OCI-LY7 (cell line): ENCODE measurements around the gene STOM. TPM values are rescaled to one million over a fixed set of nuclear protein-coding genes. Genes with fewer than 3 reads are reported as not detected.

Experiments used
- BruUV-seq: library from RNA; stranded (reverse); fragments of 400-500 nt; replicated peaks from 2 replicates; lab custom pipeline; 2021; lab: Mats Ljungman, UMichigan
- CTCF ChIA-PET: fragments of 300-600 bp; sonication (Branson Sonifier 250); formaldehyde crosslinking; loops from one replicate; lab custom pipeline; 2022; ENCODE audit warnings: antibody characterized with exemption; ENCODE audit not compliant: unreplicated experiment; lab: Charles Lee
- POLR2A ChIA-PET: fragments of 300-600 bp; sonication (Branson Sonifier 250); formaldehyde crosslinking; loops from one replicate; lab custom pipeline; 2022; ENCODE audit warnings: antibody characterized with exemption; lab: Charles Lee
- DNase-seq: peaks from one replicate; pipeline ENCODE4 v3.0.0-alpha.2; 2015; ENCODE audit warnings: low spot score
- H2AFZ ChIP-seq: fragments of 200-600 bp; sonication (generic), shearing (Covaris generic); 2 replicates; pipeline ENCODE4 v1.6.1; 2014; ENCODE audit warnings: mild to moderate bottlenecking, antibody characterized with exemption, low read length, moderate library complexity
- H3K27ac ChIP-seq: fragments of 200-600 bp; sonication (generic); 2 replicates; pipeline ENCODE4 v1.5.1; 2014; ENCODE audit warnings: mixed run types, low read depth, mild to moderate bottlenecking, moderate library complexity, low read length, inconsistent platforms; ENCODE audit not compliant: poor library complexity, severe bottlenecking
- H3K36me3 ChIP-seq: fragments of 200-600 bp; sonication (generic); 2 replicates; pipeline ENCODE4 v1.6.1; 2014; ENCODE audit warnings: mild to moderate bottlenecking, antibody characterized with exemption, low read length, moderate library complexity, mixed read lengths; ENCODE audit not compliant: insufficient read depth
- H3K4me1 ChIP-seq: fragments of 200-600 bp; sonication (generic); 2 replicates; pipeline ENCODE4 v1.5.1; 2014; ENCODE audit warnings: mild to moderate bottlenecking, low read length; ENCODE audit not compliant: insufficient read depth, poor library complexity, severe bottlenecking
- H3K4me2 ChIP-seq: fragments of 200-600 bp; sonication (generic); 2 replicates; pipeline ENCODE4 v1.6.1; 2014; ENCODE audit warnings: mild to moderate bottlenecking, low read length
- H3K4me3 ChIP-seq: fragments of 200-600 bp; sonication (generic); 2 replicates; pipeline ENCODE4 v1.5.1; 2014; ENCODE audit warnings: mild to moderate bottlenecking, low read depth, low read length; ENCODE audit not compliant: poor library complexity, severe bottlenecking
- H3K79me2 ChIP-seq: fragments of 200-600 bp; sonication (generic); 2 replicates; pipeline ENCODE4 v1.6.1; 2016; ENCODE audit warnings: low read depth, mild to moderate bottlenecking, low read length, moderate library complexity, mixed read lengths; ENCODE audit not compliant: insufficient read depth
- H3K9me2 ChIP-seq: fragments of 200-600 bp; sonication (generic); 2 replicates; pipeline ENCODE4 v1.6.1; 2016; ENCODE audit warnings: mild to moderate bottlenecking, low read length, mixed read lengths; ENCODE audit not compliant: insufficient read depth
- H3K9me3 ChIP-seq: fragments of 200-600 bp; sonication (generic); 2 replicates; pipeline ENCODE4 v1.6.1; 2014; ENCODE audit warnings: mild to moderate bottlenecking, mixed run types, low read length, mixed read lengths
- H4K20me1 ChIP-seq: fragments of 200-600 bp; sonication (generic); 2 replicates; pipeline ENCODE4 v1.6.1; 2014; ENCODE audit warnings: mild to moderate bottlenecking, antibody characterized with exemption, low read length, moderate library complexity, mixed read lengths; ENCODE audit not compliant: insufficient read depth
- EZH2phosphoT487 ChIP-seq: fragments of 200-600 bp; sonication (generic); IDR thresholded peaks from 2 replicates; pipeline ENCODE4 v1.6.1; 2018; ENCODE audit warnings: low read depth, borderline replicate concordance, mild to moderate bottlenecking, mixed run types, antibody characterized with exemption, low read length, moderate library complexity, mixed read lengths
- intact Hi-C: fragments of 100-400 bp; cut with micrococcal nuclease; formaldehyde crosslinking; loops from one replicate; pipeline ENCODE4 v1.10.0; 2022; ENCODE audit not compliant: unreplicated experiment
- total RNA-seq, 2 experiments: library from RNA; depleted of rRNA in 1 of 2; stranded (reverse); fragments of >200 nt in 1 of 2; shearing (Covaris generic) in 1 of 2; gene quantifications; 2 replicates each; pipeline ENCODE4 v1.2.3, GENCODE V29; 2014 to 2022
- TF ChIP-seq, protein P1 (sequence below): fragments of 200-600 bp; sonication (generic); conservative IDR thresholded peaks from 2 replicates; pipeline ENCODE4 v1.5.1; 2014; ENCODE audit warnings: mild to moderate bottlenecking, antibody characterized with exemption, low read length, moderate library complexity, mixed read lengths

STOM gene
- total RNA-seq, 2 experiments from 2014 or later: 5.7 to 7.3 TPM

DNA sequence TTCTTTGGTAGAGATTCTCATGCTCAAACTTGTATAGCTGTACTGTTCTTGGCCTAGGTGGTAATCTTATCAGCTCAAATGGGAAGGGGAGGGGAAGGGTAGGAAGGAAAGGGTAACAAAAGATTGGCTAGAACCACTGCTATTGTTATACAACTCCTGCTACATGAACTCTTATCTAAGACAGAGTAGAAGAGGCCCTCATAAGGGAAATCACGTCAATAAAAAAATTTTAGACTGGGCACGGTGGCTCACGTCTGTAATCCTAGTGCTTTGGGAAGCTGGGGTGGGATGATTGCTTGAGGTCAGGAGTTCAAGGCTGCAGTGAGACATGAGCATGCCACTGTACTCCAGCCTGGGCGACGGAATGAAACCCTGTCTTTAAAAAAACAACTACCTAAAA, 15.9 kb downstream of the STOM start:
- H3K4me1 ChIP-seq: no peaks in the 10 kb centered on the region
- H3K4me3 ChIP-seq: no peak overlapping the region
- no peak for DNase-seq
- no peaks in the 10 kb centered on the region for H3K9me2 ChIP-seq
- no peak overlapping the region for H3K4me2 ChIP-seq
- TF ChIP-seq EZH2phosphoT487: no peak
- TF ChIP-seq, protein P1, sequence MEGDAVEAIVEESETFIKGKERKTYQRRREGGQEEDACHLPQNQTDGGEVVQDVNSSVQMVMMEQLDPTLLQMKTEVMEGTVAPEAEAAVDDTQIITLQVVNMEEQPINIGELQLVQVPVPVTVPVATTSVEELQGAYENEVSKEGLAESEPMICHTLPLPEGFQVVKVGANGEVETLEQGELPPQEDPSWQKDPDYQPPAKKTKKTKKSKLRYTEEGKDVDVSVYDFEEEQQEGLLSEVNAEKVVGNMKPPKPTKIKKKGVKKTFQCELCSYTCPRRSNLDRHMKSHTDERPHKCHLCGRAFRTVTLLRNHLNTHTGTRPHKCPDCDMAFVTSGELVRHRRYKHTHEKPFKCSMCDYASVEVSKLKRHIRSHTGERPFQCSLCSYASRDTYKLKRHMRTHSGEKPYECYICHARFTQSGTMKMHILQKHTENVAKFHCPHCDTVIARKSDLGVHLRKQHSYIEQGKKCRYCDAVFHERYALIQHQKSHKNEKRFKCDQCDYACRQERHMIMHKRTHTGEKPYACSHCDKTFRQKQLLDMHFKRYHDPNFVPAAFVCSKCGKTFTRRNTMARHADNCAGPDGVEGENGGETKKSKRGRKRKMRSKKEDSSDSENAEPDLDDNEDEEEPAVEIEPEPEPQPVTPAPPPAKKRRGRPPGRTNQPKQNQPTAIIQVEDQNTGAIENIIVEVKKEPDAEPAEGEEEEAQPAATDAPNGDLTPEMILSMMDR: no peak
- no peaks in the 10 kb centered on the region for H3K79me2 ChIP-seq
- CTCF ChIA-PET: no interaction called here
- POLR2A ChIA-PET: interaction anchor here (0.9 kb wide), 1 partner anchor 17 kb away, joined by 4 read pairs; no protein-coding TSS in a partner anchor
- no peaks in the 10 kb centered on the region for H4K20me1 ChIP-seq
- H3K27ac ChIP-seq: no peak overlapping the region
- BruUV-seq: no TSS peak
- H2AFZ ChIP-seq: no peak overlapping the region
- no peaks in the 10 kb centered on the region for H3K36me3 ChIP-seq
- H3K9me3 ChIP-seq: no peaks in the 10 kb centered on the region
- intact Hi-C loops: no loop called here

DNA sequence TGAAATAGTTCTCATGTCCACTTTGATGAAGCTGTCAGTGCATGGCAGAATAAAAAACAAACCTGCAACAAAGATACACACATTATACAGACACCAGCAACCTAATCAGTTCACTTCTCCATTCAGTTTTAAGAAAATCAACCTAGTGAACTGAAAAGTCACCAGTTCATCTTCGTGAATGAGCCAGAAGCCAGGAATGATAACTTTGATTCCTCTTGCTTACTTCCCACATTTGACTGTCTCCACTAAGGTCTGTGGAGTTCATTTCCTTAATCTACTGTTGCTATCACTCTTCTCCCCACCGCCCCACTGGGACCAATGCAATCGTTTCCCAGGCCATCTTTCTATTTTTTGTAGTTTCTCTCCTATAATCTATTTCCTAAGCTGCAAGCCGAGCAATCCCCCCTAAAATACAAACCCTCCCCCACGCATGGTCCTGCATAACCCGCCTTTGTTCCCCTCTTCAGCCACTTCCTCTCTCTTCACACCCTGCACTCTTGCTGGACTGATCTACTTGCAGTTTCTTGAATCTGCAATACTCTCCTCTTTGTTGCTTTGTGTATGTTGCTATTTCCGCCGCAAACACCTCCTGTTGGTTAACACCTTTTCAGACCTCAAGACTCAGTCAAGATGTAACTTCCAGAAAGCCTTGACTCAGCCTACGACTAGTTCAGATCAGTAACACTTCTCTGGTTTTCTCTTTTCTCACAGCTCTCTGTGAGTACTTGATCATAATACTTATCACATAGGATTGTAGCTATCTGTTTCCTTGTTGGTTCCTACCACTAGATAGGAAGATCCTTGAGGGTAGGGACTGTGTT, 16.6 kb downstream of the STOM start:
- Histone ChIP-seq H3K9me2 (no peaks in the 10 kb centered on the region), H3K79me2 (no peaks in the 10 kb centered on the region), H4K20me1 (no peaks in the 10 kb centered on the region), H3K9me3 (no peaks in the 10 kb centered on the region), H2AFZ (no peak overlapping the region), H3K4me2 (no peak overlapping the region), H3K27ac (no peak overlapping the region), H3K4me3 (no peak overlapping the region), H3K4me1 (no peaks in the 10 kb centered on the region), H3K36me3 (no peaks in the 10 kb centered on the region)
- BruUV-seq: no TSS peak
- ChIA-PET CTCF (no interaction called here), POLR2A (interaction anchor here (0.6 to 0.9 kb wide), 3 partner anchors 11 to 747 kb away, joined by 4 read pairs; no protein-coding TSS in a partner anchor)
- no peak for DNase-seq
- intact Hi-C loops: no loop called here
- TF ChIP-seq, protein P1: no peak
- TF ChIP-seq EZH2phosphoT487: no peak

DNA sequence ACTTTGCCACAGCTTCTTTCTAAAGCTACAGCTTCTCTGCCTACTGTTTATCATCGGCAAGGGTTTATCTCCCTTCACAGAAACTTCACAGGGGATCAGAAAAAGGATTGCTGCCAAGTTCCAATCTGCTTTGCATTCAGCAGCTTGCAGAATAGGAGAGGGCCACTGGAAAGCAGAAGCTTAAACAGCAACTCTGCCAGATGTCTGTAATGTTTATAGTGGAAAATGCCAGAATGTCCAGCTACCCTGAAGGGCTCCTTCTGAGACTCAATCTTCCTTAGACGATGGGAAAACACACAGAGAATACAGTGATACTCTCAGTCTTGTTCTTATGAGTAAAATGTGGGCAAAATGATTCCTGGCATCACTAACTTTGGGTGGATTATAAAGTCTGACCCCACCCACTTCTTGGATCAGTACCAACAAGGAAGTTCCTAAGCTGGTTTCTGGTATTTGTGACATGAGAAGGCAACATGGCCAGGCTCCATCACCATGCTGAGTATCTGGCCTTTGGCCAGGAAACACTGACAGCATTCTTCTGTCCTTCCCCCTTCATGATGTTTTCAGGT, 19.0 kb downstream of the STOM start:
- Histone ChIP-seq H4K20me1 (no peaks in the 10 kb centered on the region), H3K27ac (no peak overlapping the region), H3K4me3 (no peak overlapping the region), H3K4me1 (no peaks in the 10 kb centered on the region), H3K4me2 (no peak overlapping the region), H2AFZ (no peak overlapping the region), H3K79me2 (no peaks in the 10 kb centered on the region), H3K9me2 (no peaks in the 10 kb centered on the region), H3K9me3 (no peaks in the 10 kb centered on the region), H3K36me3 (no peaks in the 10 kb centered on the region)
- no peak for DNase-seq
- ChIA-PET POLR2A (interaction anchor here (1.0 kb wide), 1 partner anchor 35 kb away, joined by 3 read pairs; no protein-coding TSS in a partner anchor), CTCF (no interaction called here)
- TF ChIP-seq EZH2phosphoT487: no peak
- TF ChIP-seq, protein P1: no peak
- intact Hi-C loops: no loop called here
- BruUV-seq: no TSS peak
